GM23338 (cell line): ENCODE measurements around the gene KRT74. TPM values are rescaled to one million over a fixed set of nuclear protein-coding genes. Genes with fewer than 3 reads are reported as not detected.

Experiments used
- ATAC-seq: fragments of 200-7000 bp; cut with Tn5 transposase; 3 replicates; pipeline ENCODE4 v1.9.1; 2020
- DNase-seq: peaks from one replicate; pipeline ENCODE4 v3.0.0-alpha.2; 2015; ENCODE audit warnings: low spot score
- H2AFZ ChIP-seq: fragments of 200-600 bp; sonication (generic); 2 replicates; pipeline ENCODE4 v1.8.0; 2016; ENCODE audit warnings: antibody characterized with exemption, mild to moderate bottlenecking, moderate library complexity
- H3F3A ChIP-seq: fragments of 200-600 bp; sonication (generic); replicated peaks from 2 replicates; pipeline ENCODE4 v1.8.0; 2017; ENCODE audit warnings: antibody characterized with exemption, mixed run types, low read depth
- H3K27ac ChIP-seq: fragments of 200-600 bp; sonication (generic); 2 replicates; pipeline ENCODE4 v1.6.1; 2016; ENCODE audit warnings: low read depth
- H3K27me3 ChIP-seq: fragments of 200-600 bp; sonication (generic); 2 replicates; pipeline ENCODE4 v1.8.0; 2016; ENCODE audit warnings: mild to moderate bottlenecking, mixed run types, moderate library complexity; ENCODE audit not compliant: insufficient read depth
- H3K36me3 ChIP-seq: fragments of 200-600 bp; sonication (generic); 2 replicates; pipeline ENCODE4 v1.8.0; 2016; ENCODE audit warnings: mild to moderate bottlenecking; ENCODE audit not compliant: insufficient read depth
- H3K4me1 ChIP-seq: fragments of 200-600 bp; sonication (generic); 2 replicates; pipeline ENCODE4 v1.8.0; 2016; ENCODE audit warnings: mild to moderate bottlenecking, moderate library complexity; ENCODE audit not compliant: insufficient read depth
- H3K4me2 ChIP-seq: fragments of 200-600 bp; sonication (generic); 2 replicates; pipeline ENCODE4 v1.7.1; 2017; ENCODE audit warnings: mixed run types
- H3K4me3 ChIP-seq: fragments of 200-600 bp; sonication (generic); 2 replicates; pipeline ENCODE4 v1.6.1; 2016; ENCODE audit warnings: mixed run types
- H3K79me2 ChIP-seq: fragments of 200-600 bp; sonication (generic); replicated peaks from 2 replicates; pipeline ENCODE4 v1.8.0; 2017; ENCODE audit warnings: mild to moderate bottlenecking; ENCODE audit not compliant: insufficient read depth
- H3K9me2 ChIP-seq: fragments of 200-600 bp; sonication (generic); 2 replicates; pipeline ENCODE4 v1.8.0; 2017; ENCODE audit not compliant: insufficient read depth
- H4K20me1 ChIP-seq: fragments of 200-600 bp; sonication (generic); replicated peaks from 2 replicates; pipeline ENCODE4 v1.8.0; 2017; ENCODE audit warnings: mild to moderate bottlenecking; ENCODE audit not compliant: insufficient read depth
- H3K27ac Mint-ChIP-seq: 2 replicates; pipeline ENCODE4 v1.8.0; 2020; ENCODE audit warnings: inconsistent platforms, mild to moderate bottlenecking, moderate library complexity, mixed read lengths
- H3K27me3 Mint-ChIP-seq: 3 replicates; pipeline ENCODE4 v1.8.0; 2022; ENCODE audit warnings: low read depth, mild to moderate bottlenecking, moderate library complexity, mixed read lengths, inconsistent platforms; ENCODE audit not compliant: insufficient read depth, poor library complexity
- H3K36me3 Mint-ChIP-seq: 3 replicates; pipeline ENCODE4 v1.8.0; 2021; ENCODE audit warnings: low read depth, mild to moderate bottlenecking, inconsistent platforms, moderate library complexity, mixed read lengths
- H3K4me1 Mint-ChIP-seq: 3 replicates; pipeline ENCODE4 v1.8.0; 2020; ENCODE audit warnings: mild to moderate bottlenecking, inconsistent platforms, mixed read lengths
- H3K4me3 Mint-ChIP-seq: 3 replicates; pipeline ENCODE4 v1.8.0; 2021; ENCODE audit warnings: moderate library complexity, mild to moderate bottlenecking, inconsistent platforms, mixed read lengths
- H3K9me3 Mint-ChIP-seq: 3 replicates; pipeline ENCODE4 v1.8.0; 2020; ENCODE audit warnings: moderate library complexity, mild to moderate bottlenecking, inconsistent platforms, mixed read lengths
- CTCF ChIP-seq, 2 experiments: fragments of 200-600 bp in 1 of 2; sonication (generic) in 1 of 2; conservative IDR thresholded peaks; 2 replicates each; pipeline versions ENCODE4 v1.5.1 to v1.6.1; 2016 to 2017; ENCODE audit warnings: antibody characterized with exemption in 2 of 2, low read depth in 2 of 2, mild to moderate bottlenecking in 2 of 2, moderate library complexity in 1 of 2
- ETS1 ChIP-seq: IDR thresholded peaks from 2 replicates; pipeline ENCODE4 v1.6.1; 2016; ENCODE audit warnings: antibody characterized with exemption
- EZH2 ChIP-seq: fragments of 200-600 bp; sonication (generic); IDR thresholded peaks from one replicate; pipeline ENCODE4 v1.8.0; 2017; ENCODE audit warnings: antibody characterized with exemption, mild to moderate bottlenecking, low read depth; ENCODE audit not compliant: unreplicated experiment
- EZH2phosphoT487 ChIP-seq: fragments of 200-600 bp; sonication (generic); IDR thresholded peaks from one replicate; pipeline ENCODE4 v1.8.1; 2018; ENCODE audit warnings: antibody characterized with exemption; ENCODE audit not compliant: unreplicated experiment
- JUNB ChIP-seq: IDR thresholded peaks from one replicate; pipeline ENCODE4 v1.6.1; 2016; ENCODE audit warnings: antibody characterized with exemption; ENCODE audit not compliant: unreplicated experiment
- NANOG ChIP-seq: IDR thresholded peaks from 2 replicates; pipeline ENCODE4 v1.6.1; 2016; ENCODE audit warnings: antibody characterized with exemption, borderline replicate concordance
- REST ChIP-seq: IDR thresholded peaks from one replicate; pipeline ENCODE4 v1.6.1; 2018; ENCODE audit warnings: antibody characterized with exemption; ENCODE audit not compliant: unreplicated experiment
- STAT1 ChIP-seq: IDR thresholded peaks from one replicate; pipeline ENCODE4 v1.6.1; 2016; ENCODE audit warnings: antibody characterized with exemption; ENCODE audit not compliant: unreplicated experiment
- ZNF114 ChIP-seq: fragments of 250-450 bp; sonication (Bioruptor Pico); IDR thresholded peaks from 2 replicates; pipeline ENCODE4 v1.5.0; 2020; ENCODE audit warnings: mild to moderate bottlenecking, moderate library complexity
- ZNF331 ChIP-seq: fragments of 250-450 bp; sonication (Bioruptor Pico); IDR thresholded peaks from 2 replicates; pipeline ENCODE4 v1.5.0; 2020; ENCODE audit warnings: low read depth, mild to moderate bottlenecking, moderate library complexity
- polyA plus RNA-seq: library from polyadenylated mRNA; unstranded; fragments of >200 nt; fragmentation: Nextera tagmentation; extraction: Ambion mirVana; gene quantifications from 2 replicates; pipeline ENCODE4 v1.2.1, GENCODE V29; 2016
- total RNA-seq: library from RNA; depleted of rRNA; stranded (reverse); fragments of >200 nt; shearing (Covaris generic); gene quantifications from 2 replicates; pipeline ENCODE4 v1.2.3, GENCODE V29; 2014

The KRT74 gene
- total and polyA plus RNA-seq, 2 experiments from 2014 or later = not detected

DNA sequence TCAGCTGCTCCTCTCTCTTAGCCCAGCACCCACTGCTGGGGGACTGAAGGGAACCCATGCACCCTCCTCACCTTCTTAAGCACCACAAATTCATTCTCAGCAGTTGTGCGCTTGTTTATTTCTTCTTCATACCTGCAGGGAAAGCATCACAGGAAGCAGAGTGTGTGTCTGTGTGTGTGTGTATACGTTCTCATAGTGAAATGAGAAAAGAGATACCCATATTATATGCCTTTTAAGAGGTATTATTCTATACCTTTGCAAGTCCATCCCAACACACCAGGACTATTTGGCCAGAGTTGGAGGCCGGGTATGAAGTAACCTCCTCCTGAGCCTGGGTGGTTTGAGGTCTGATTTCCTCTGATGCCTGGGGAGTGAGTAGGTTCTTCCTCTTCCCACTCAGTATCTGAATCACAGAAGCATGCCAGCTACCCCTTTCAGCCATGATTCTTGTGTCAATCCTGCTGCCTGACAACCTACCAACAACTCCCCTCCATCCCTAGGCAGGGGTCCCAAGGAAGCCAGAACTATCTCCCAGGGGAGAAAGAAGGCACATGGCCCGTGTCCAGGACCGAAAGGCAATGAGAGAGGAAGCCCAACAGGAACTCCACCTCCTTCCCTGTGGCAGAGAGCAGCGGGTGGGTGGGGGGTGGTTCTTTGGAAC is 41.7 kb upstream of the KRT74 start (continued):
- TF ChIP-seq CTCF (conservative IDR thresholded peaks at IDR 0.05; ENCODE audit: low read depth in 2 of 2) (no peak), NANOG (no peak), EZH2 (no peak), STAT1 (no peak)

DNA sequence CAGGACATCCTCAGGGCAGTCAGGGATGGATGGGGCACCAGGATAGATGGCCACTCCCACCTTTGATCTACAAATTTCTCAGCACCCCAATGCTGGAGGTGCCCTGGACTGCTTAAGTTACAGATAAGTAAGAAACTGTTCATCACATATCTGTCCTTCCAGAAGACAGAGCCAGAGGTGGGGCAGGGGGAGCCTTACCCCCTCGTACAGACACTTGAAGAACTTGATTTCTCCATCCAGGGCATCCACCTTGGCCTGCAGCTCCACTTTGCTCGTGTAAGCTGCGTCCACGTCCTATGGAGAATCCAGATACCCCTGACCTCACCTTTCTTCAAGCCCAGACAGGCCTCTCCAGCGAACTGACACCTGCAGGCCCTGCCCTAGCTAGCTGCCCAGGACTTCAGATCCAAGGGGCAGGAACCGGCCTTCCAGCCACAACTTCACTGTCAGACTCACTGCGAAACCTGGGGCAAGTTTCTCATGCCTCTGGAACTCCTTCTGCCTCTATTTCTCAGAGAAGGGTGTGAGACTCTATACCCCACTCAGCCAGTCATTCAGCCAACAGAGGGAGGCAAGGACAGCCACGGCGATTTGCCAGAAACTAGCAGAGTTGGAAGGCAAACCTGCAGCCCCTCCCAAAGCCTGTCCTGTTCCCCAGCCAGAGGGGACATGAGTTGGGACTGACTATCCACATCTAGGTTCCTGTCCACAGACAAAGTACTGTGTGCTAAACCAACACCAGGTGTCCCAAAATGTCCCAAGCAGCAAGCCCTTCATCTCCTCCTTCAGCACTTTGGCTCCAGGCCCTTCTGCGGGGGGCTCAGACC is 41.0 kb upstream of the KRT74 start:
- no peak overlapping the region for H3K27ac ChIP-seq
- no peak overlapping the region for H3K4me3 ChIP-seq
- TF ChIP-seq ZNF331 (CRISPR knock-in tag) = no peak
- TF ChIP-seq ETS1 = no peak
- TF ChIP-seq NANOG = no peak
- no peak for TF ChIP-seq EZH2phosphoT487
- no peak for TF ChIP-seq EZH2
- no peak for TF ChIP-seq REST
- no peak for TF ChIP-seq ZNF114
- TF ChIP-seq STAT1 = no peak
- no peak for TF ChIP-seq JUNB
- TF ChIP-seq CTCF (conservative IDR thresholded peaks at IDR 0.05; ENCODE audit: low read depth in 2 of 2) = no peak

More for the DNA sequence above, 41.0 kb upstream of the KRT74 start:
- no peak overlapping the region for H3K27ac Mint-ChIP-seq
- DNase-seq (no peak), ATAC-seq (no peak)
- H3F3A ChIP-seq = no peaks in the 10 kb centered on the region
- H3K4me3 Mint-ChIP-seq = no peak overlapping the region
- H4K20me1 ChIP-seq = no peaks in the 10 kb centered on the region
- H3K79me2 ChIP-seq = no peaks in the 10 kb centered on the region
- no peaks in the 10 kb centered on the region for H3K4me1 ChIP-seq
- H3K4me2 ChIP-seq = no peak overlapping the region
- H3K36me3 ChIP-seq = no peaks in the 10 kb centered on the region
- peaks cover 5% of the 10 kb centered on the region for H3K27me3 Mint-ChIP-seq
- no peak overlapping the region for H2AFZ ChIP-seq
- H3K9me3 Mint-ChIP-seq = no peaks in the 10 kb centered on the region
- no peaks in the 10 kb centered on the region for H3K27me3 ChIP-seq
- no peaks in the 10 kb centered on the region for H3K4me1 Mint-ChIP-seq
- no peaks in the 10 kb centered on the region for H3K9me2 ChIP-seq
- H3K36me3 Mint-ChIP-seq = no peaks in the 10 kb centered on the region
